Brain microvascular endothelial cell (primary cell): ENCODE results near the gene NRXN3.
"Not testable (repeated sequence)": the region's sequence is repeated elsewhere in the genome, so short reads cannot be mapped to it uniquely, and the experiment has no call there.

Source experiments
- DNase-seq: peaks from one replicate; pipeline ENCODE4 v3.0.0-alpha.2; 2020
- H3K27ac ChIP-seq: fragments of 250-450 bp; sonication (Bioruptor Pico); 2 replicates; pipeline ENCODE4 v1.5.1; 2020; ENCODE audit warnings: mild to moderate bottlenecking, moderate library complexity
- H3K27me3 ChIP-seq: fragments of 250-450 bp; sonication (Bioruptor Pico); replicated peaks from 2 replicates; pipeline ENCODE4 v1.5.1; 2020; ENCODE audit warnings: mild to moderate bottlenecking
- H3K36me3 ChIP-seq: fragments of 250-450 bp; sonication (Bioruptor Pico); replicated peaks from 2 replicates; pipeline ENCODE4 v1.5.1; 2020; ENCODE audit warnings: mild to moderate bottlenecking
- H3K4me3 ChIP-seq: 2 replicates; pipeline ENCODE4 v1.5.1; 2011; ENCODE audit warnings: low read depth, mild to moderate bottlenecking, control low read depth, low read length, moderate library complexity
- CTCF ChIP-seq: IDR thresholded peaks from 2 replicates; pipeline ENCODE4 v1.5.1; 2011; ENCODE audit warnings: low read depth, mild to moderate bottlenecking, moderate library complexity, low read length, control low read depth, inconsistent platforms; ENCODE audit errors: missing control alignments
- in situ Hi-C: cut with HindIII; loops from 2 replicates; pipeline ENCODE4 v1.10.0; 2017; ENCODE audit warnings: low sequenced_read_pairs, low pct_ligation_motif_present

Gene NRXN3

GRCh38 chr14:79758985-79759384 is 1588.8 kb downstream of the NRXN3 start:
- no peak for TF ChIP-seq CTCF
- in situ Hi-C loops: no loop called here

GRCh38 chr14:79764323-79764722 is 1594.2 kb downstream of the NRXN3 start:
- Histone ChIP-seq H3K4me3 (no peak overlapping the region), H3K27me3 (no peaks in the 10 kb centered on the region), H3K27ac (no peak overlapping the region), H3K36me3 (no peaks in the 10 kb centered on the region)
- no peak for DNase-seq
- TF ChIP-seq CTCF: no peak
- in situ Hi-C loops: no loop called here

More at GRCh38 chr14:79758985-79759384, 1588.8 kb downstream of the NRXN3 start:
- no peak overlapping the region for H3K4me3 ChIP-seq
- no peak for DNase-seq
- H3K27me3 ChIP-seq: no peaks in the 10 kb centered on the region
- no peak overlapping the region for H3K27ac ChIP-seq
- H3K36me3 ChIP-seq: no peaks in the 10 kb centered on the region

GRCh38 chr14:79766511-79766910 is 1596.3 kb downstream of the NRXN3 start:
- no peaks in the 10 kb centered on the region for H3K36me3 ChIP-seq
- no peak for TF ChIP-seq CTCF
- no peak overlapping the region for H3K27ac ChIP-seq
- no peaks in the 10 kb centered on the region for H3K27me3 ChIP-seq
- in situ Hi-C loops: no loop called here
- no peak overlapping the region for H3K4me3 ChIP-seq
- no peak for DNase-seq

GRCh38 chr14:79767251-79767650 is 1597.1 kb downstream of the NRXN3 start:
- DNase-seq: no peak
- Histone ChIP-seq H3K27me3 (no peaks in the 10 kb centered on the region), H3K36me3 (no peaks in the 10 kb centered on the region), H3K4me3 (no peak overlapping the region), H3K27ac (no peak overlapping the region)
- no peak for TF ChIP-seq CTCF
- in situ Hi-C loops: no loop called here

GRCh38 chr14:79767721-79768120 is 1597.5 kb downstream of the NRXN3 start:
- H3K4me3 ChIP-seq, H3K27me3 ChIP-seq, H3K27ac ChIP-seq, H3K36me3 ChIP-seq, DNase-seq, in situ Hi-C loops: not testable (repeated sequence)

- no peaks in the 10 kb centered on the region for H3K36me3 ChIP-seq
- no peaks in the 10 kb centered on the region for H3K27me3 ChIP-seq
- peak; percentile 30 for DNase-seq
- no peak overlapping the region for H3K4me3 ChIP-seq
- TF ChIP-seq CTCF: no peak
- in situ Hi-C loops: no loop called here
- H3K27ac ChIP-seq: no peak overlapping the region
Observed at GRCh38 chr14:79781882-79782281, 1611.7 kb downstream of the NRXN3 start.
